ENCODE results near the gene TRAF1.
"Not testable (repeated sequence)": the region's sequence is repeated elsewhere in the genome, so short reads cannot be mapped to it uniquely, and the experiment has no call there.

Gene TRAF1

GRCh38 chr9:120926397-120926928 is at the start of gene TRAF1:
TRAF1 (minus strand) TSS chr9:120926796; CDS start chr9:120926075, 721 bp downstream.
- H3K4me3 ChIP-seq (ENCODE audit: low read depth, low read length) = no peak within 1 kb of the TSS
- no peak for DNase-seq (ENCODE audit: low read depth)

GRCh38 chr9:120974921-120975320 is 48.3 kb upstream of the TRAF1 start:
- no peak overlapping the region for H3K4me3 ChIP-seq (ENCODE audit: low read depth, low read length)
- no peak for DNase-seq (ENCODE audit: low read depth)

DNA sequence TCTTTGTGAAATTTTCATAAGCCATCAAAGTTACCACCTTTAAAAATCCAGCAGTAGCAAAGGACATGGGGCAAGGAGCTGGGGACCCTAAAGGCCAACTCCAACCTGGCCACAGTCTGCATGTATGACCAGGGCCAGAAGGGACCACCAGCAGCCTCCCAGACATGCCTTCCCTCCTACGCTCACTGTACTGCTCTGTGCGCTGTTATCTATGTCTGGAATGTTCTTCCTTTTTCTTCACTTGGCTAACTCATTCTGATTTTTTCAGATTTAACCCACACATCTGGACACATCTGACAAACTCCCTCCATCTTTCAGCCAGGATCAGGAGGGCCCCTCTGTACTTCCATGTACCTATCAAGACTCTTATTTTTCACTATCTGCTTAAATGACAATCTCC is 47.6 kb upstream of the TRAF1 start:
- no peak overlapping the region for H3K4me3 ChIP-seq (ENCODE audit: low read depth, low read length)
- no peak for DNase-seq (ENCODE audit: low read depth)

GRCh38 chr9:120971938-120972337 is 45.3 kb upstream of the TRAF1 start:
- H3K4me3 ChIP-seq (ENCODE audit: low read depth, low read length) = no peak overlapping the region
- no peak for DNase-seq (ENCODE audit: low read depth)

GRCh38 chr9:120971471-120971870 is 44.9 kb upstream of the TRAF1 start:
- not testable (repeated sequence) for H3K4me3 ChIP-seq (ENCODE audit: low read depth, low read length); DNase-seq (ENCODE audit: low read depth)

- no peak overlapping the region for H3K4me3 ChIP-seq (ENCODE audit: low read depth, low read length)
- DNase-seq (ENCODE audit: low read depth) = no peak
Observed at GRCh38 chr9:120970244-120970643, 43.6 kb upstream of the TRAF1 start.

- no peak overlapping the region for H3K4me3 ChIP-seq (ENCODE audit: low read depth, low read length)
Observed at GRCh38 chr9:120966013-120966369, 39.4 kb upstream of the TRAF1 start.

DNA sequence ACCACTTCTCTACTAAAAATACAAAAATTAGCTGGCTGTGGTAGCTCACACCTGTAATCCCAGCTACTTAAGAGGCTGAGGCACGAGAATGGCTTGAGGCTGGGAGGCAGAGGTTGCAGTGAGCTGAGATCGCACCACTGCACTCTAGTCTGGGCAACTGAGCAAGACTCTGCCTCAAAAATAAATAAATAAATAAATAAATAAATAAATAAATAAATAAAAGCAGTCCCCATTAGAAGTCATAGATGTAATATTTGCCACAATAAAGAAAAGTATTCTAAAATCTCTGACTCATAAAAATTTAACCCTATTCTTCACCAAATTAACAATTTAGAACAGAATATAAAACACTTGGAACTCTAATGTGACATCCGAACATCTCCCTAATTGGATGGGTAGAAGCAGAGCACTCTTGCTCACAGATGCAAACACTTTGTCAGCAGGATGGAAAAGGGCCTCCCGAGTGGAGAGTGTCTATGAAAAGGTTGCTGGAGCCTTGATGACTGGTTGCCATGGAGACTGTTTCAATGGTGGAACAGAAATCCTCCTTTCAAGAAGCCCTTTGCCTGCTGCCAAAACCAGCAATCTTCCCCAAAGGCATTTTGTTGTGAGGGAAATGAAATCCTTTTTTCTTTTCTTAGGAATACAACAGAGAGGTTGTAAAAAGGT is 38.9 kb upstream of the TRAF1 start:
- DNase-seq (ENCODE audit: low read depth) = no peak
- H3K4me3 ChIP-seq (ENCODE audit: low read depth, low read length) = no peak overlapping the region

More at GRCh38 chr9:120966013-120966369, 39.4 kb upstream of the TRAF1 start:
- DNase-seq (ENCODE audit: low read depth) = no peak

DNA sequence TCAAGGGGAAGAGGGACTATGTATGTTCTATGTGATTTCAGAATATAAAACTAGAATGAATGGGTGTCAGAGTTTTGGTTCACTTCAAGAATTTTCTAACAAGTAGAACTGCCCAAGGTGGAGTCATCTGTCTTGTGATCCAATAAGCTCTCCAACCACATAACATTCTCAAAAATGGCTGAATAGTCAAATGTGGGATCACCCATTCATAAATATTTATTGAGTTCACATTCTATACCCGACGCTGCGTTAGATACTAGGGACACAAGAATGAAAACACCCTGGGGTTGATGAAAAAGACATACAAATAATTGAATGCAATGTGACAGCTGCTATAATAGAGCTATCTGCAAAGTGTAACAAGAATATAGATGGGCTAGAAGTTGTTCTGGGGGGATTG is 35.3 kb upstream of the TRAF1 start:
- no peak overlapping the region for H3K4me3 ChIP-seq (ENCODE audit: low read depth, low read length)
- DNase-seq (ENCODE audit: low read depth) = no peak

DNA sequence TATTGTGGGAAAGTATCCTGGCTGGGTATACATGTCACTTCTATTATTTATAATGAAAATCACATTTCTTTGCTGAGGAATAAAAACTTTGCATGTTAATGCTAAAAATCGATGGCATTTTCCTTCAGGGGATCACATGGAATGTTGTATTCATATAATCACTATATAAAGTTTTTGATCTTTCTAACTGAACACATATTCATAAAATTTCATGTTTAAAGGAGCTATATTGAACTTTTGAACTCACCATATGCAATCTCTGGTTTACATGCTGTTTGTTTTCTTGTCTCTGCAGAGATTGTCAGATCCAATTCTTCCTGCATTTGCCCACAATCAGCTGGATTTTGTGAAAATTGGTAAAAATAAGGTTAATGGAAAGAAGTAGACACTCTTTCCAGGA is 33.4 kb upstream of the TRAF1 start:
- H3K4me3 ChIP-seq (ENCODE audit: low read depth, low read length) = no peak overlapping the region
- no peak for DNase-seq (ENCODE audit: low read depth)

DNA sequence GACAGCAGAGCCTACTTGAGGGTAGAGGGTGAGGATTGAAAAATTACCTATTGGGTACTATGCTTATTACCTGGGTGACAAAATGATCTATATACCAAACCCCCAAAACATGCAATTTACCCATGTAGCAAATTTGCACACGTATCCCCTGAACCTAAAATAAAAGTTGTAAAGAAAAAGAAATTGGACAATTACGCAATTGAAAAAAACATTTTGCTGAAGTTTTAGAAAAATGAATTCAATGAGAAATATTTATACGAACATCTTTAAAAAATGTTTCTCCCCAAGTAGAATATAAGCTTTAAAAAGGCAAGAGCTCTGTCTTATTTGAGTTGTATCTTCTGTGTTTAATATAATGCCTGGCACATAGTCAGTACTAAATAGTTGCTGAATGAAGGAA is 30.3 kb upstream of the TRAF1 start:
- no peak overlapping the region for H3K4me3 ChIP-seq (ENCODE audit: low read depth, low read length)
- no peak for DNase-seq (ENCODE audit: low read depth)

GRCh38 chr9:120951960-120952618 is 25.5 kb upstream of the TRAF1 start:
- DNase-seq (ENCODE audit: low read depth) = no peak
- no peak overlapping the region for H3K4me3 ChIP-seq (ENCODE audit: low read depth, low read length)

- no peak for DNase-seq (ENCODE audit: low read depth)
- no peak overlapping the region for H3K4me3 ChIP-seq (ENCODE audit: low read depth, low read length)
Observed at GRCh38 chr9:120950421-120951388, 24.1 kb upstream of the TRAF1 start.

DNA sequence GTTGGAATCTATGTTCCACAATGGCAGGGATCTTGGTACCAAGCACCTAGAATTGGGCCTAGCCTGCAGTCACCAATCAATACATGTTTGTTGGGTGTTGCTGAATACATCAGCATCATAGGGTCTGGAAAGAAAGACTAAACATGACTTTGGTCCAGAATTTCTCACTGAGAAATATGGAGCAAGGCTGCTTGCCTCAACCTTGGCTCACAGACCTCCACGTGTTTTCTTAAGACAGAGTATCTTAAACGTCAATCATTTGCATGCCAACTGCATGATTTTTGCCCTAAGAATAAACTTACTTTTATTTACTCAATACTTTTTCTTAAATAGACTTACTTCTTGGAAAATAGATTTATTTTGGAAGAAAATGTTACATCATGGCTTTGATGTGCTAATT is 22.7 kb upstream of the TRAF1 start:
- no peak overlapping the region for H3K4me3 ChIP-seq (ENCODE audit: low read depth, low read length)

DNA sequence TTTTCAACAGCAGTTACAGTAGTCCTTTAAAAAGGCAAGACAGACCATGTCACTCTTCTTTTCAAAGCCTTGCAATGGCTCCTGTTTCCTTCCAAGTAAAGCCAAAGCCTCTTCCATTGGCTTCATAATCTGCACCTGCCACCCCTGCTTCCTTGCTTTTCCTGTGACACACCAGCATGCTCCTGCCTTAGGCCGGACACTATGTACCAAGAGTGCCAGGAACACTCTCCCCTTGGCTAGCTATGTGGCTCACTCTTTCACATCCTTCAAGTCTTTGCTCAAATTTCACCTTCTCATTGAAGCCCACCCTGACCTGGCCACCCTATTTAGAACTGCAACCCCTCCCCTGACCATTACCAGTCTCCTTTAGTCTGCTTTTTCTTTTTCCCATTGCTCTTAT is 22.2 kb upstream of the TRAF1 start:
- H3K4me3 ChIP-seq (ENCODE audit: low read depth, low read length) = no peak overlapping the region
- no peak for DNase-seq (ENCODE audit: low read depth)

More for the DNA sequence above, 22.7 kb upstream of the TRAF1 start:
- DNase-seq (ENCODE audit: low read depth) = no peak

- no peak for DNase-seq (ENCODE audit: low read depth)
- H3K4me3 ChIP-seq (ENCODE audit: low read depth, low read length) = no peak overlapping the region
Observed at GRCh38 chr9:120947222-120947621, 20.6 kb upstream of the TRAF1 start.

- no peak overlapping the region for H3K4me3 ChIP-seq (ENCODE audit: low read depth, low read length)
- DNase-seq (ENCODE audit: low read depth) = no peak
Observed at GRCh38 chr9:120946259-120946658, 19.7 kb upstream of the TRAF1 start.

GRCh38 chr9:120944948-120945347 is 18.4 kb upstream of the TRAF1 start:
- no peak for DNase-seq (ENCODE audit: low read depth)
- H3K4me3 ChIP-seq (ENCODE audit: low read depth, low read length) = no peak overlapping the region

- no peak overlapping the region for H3K4me3 ChIP-seq (ENCODE audit: low read depth, low read length)
- DNase-seq (ENCODE audit: low read depth) = no peak
Observed at GRCh38 chr9:120944434-120944843, 17.8 kb upstream of the TRAF1 start.

Data from skeletal muscle cell (primary cell).